ENCODE measurements around the gene ZDHHC9.

The ZDHHC9 gene

DNA sequence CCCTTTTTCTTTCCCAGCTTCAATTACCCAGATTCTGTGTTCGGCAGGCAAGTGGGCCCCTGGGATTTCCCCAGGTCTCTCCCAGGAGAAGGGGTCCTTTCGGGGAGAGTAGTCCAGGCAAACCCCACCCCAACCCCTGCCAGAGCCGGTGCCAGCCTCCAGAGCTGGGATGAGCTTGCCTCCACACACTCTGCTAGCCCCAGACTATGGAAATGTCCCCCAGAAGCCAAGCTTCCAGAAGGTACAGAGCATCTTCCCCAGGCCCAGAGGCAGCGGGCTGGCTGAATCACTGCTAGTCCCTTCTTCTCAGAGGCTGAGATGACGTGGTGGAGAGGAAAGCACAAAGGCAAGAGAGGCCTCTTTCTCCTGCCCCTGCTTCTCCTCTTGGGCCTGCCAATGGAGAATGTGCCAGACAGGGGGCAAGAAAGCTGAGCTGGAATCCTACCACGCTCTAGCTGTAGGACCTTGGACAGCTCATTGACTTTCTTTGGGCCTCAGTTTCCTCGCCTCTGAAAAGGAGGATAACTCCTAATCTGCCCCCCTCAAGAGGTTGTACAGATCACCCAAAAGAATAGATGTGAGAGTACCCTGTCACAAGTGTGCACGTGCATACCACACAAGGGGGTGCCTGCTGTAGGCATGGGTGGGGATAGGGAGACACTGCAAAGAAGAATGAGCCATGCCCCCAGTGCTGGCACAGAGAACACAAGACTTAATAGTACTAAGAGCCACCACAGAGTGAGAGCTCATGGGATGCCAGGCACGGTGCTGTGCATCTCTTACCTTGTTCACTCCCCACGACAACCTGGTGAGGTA, 61.8 kb downstream of the ZDHHC9 start:
- peaks cover 2% of the 10 kb centered on the region for H3K4me1 ChIP-seq (ENCODE audit: control insufficient read depth, insufficient read depth, low read length)
- no peak overlapping the region for H3K4me3 ChIP-seq (ENCODE audit: low read depth, low read length)
- H3K9me3 ChIP-seq (ENCODE audit: control insufficient read depth, insufficient read depth, low read length), result no peaks in the 10 kb centered on the region
- no peaks in the 10 kb centered on the region for H3K36me3 ChIP-seq (ENCODE audit: control insufficient read depth, insufficient read depth, low read length)
- H3K27me3 ChIP-seq (ENCODE audit: control insufficient read depth, insufficient read depth, low read length), result no peaks in the 10 kb centered on the region
- H3K9ac ChIP-seq (ENCODE audit: low read depth, low read length), result no peak overlapping the region

GRCh38 chrX:129781134-129781672, 62.5 kb downstream of the ZDHHC9 start:
- H3K9ac ChIP-seq (ENCODE audit: low read depth, low read length), result no peak overlapping the region
- peaks cover 2% of the 10 kb centered on the region for H3K4me1 ChIP-seq (ENCODE audit: control insufficient read depth, insufficient read depth, low read length)

GRCh38 chrX:129780441-129781105, 63.1 kb downstream of the ZDHHC9 start:
- H3K9ac ChIP-seq (ENCODE audit: low read depth, low read length), result no peak overlapping the region
- H3K4me1 ChIP-seq (ENCODE audit: control insufficient read depth, insufficient read depth, low read length), result peaks cover 2% of the 10 kb centered on the region
- H3K36me3 ChIP-seq (ENCODE audit: control insufficient read depth, insufficient read depth, low read length), result no peaks in the 10 kb centered on the region
- H3K4me3 ChIP-seq (ENCODE audit: low read depth, low read length), result no peak overlapping the region
- H3K9me3 ChIP-seq (ENCODE audit: control insufficient read depth, insufficient read depth, low read length), result no peaks in the 10 kb centered on the region
- no peaks in the 10 kb centered on the region for H3K27me3 ChIP-seq (ENCODE audit: control insufficient read depth, insufficient read depth, low read length)

More at GRCh38 chrX:129781134-129781672, 62.5 kb downstream of the ZDHHC9 start:
- no peaks in the 10 kb centered on the region for H3K27me3 ChIP-seq (ENCODE audit: control insufficient read depth, insufficient read depth, low read length)
- H3K4me3 ChIP-seq (ENCODE audit: low read depth, low read length), result no peak overlapping the region
- no peaks in the 10 kb centered on the region for H3K9me3 ChIP-seq (ENCODE audit: control insufficient read depth, insufficient read depth, low read length)
- H3K36me3 ChIP-seq (ENCODE audit: control insufficient read depth, insufficient read depth, low read length), result no peaks in the 10 kb centered on the region

- H3K9ac ChIP-seq (ENCODE audit: low read depth, low read length), result no peak within 1 kb of the TSS
- no peaks in the 10 kb centered on the region for H3K27me3 ChIP-seq (ENCODE audit: control insufficient read depth, insufficient read depth, low read length)
- H3K4me1 ChIP-seq (ENCODE audit: control insufficient read depth, insufficient read depth, low read length), result peaks cover 2% of the 10 kb centered on the region
- no peak within 1 kb of the TSS for H3K4me3 ChIP-seq (ENCODE audit: low read depth, low read length)
- H3K36me3 ChIP-seq (ENCODE audit: control insufficient read depth, insufficient read depth, low read length), result no peaks in the 10 kb centered on the region
- H3K9me3 ChIP-seq (ENCODE audit: control insufficient read depth, insufficient read depth, low read length), result no peaks in the 10 kb centered on the region
Measured at GRCh38 chrX:129779747-129780146, 63.9 kb downstream of the ZDHHC9 start, which contains the start of gene SASH3. Gene SASH3, plus strand, starts transcription at chrX:129779949. Its CDS starts 149 bp downstream, at chrX:129780098.

DNA sequence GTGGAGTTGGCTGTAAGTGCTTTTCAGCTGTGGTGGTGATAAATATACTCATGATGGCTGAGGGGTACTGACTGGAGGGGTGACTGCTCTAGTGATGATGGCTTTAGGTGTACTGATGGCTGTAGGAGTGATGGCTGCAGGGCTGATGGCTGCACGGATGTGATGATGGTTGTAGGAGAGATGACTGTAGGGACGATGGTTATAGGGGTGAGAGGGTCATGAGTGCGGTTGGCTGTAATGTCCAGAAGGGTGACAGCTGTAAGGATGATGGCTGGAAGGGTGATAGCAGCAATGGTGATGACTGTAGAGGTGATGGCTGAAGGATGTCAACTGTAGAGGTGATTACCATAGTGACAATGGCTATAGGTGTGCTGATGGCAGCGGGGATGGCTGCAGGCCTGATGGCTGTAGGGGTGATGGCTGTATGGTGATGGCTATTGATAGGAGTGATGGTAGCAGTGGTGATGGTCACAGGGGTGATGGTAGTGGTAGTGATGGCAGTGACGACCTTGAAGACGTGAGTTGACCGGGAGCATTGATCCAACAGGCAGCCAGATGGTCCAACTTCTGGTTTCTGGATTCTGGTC, 64.5 kb downstream of the ZDHHC9 start:
- Histone ChIP-seq H3K9ac (ENCODE audit: low read depth, low read length) (no peak overlapping the region), H3K4me3 (ENCODE audit: low read depth, low read length) (no peak overlapping the region), H3K4me1 (ENCODE audit: control insufficient read depth, insufficient read depth, low read length) (peaks cover 2% of the 10 kb centered on the region), H3K9me3 (ENCODE audit: control insufficient read depth, insufficient read depth, low read length) (no peaks in the 10 kb centered on the region), H3K36me3 (ENCODE audit: control insufficient read depth, insufficient read depth, low read length) (no peaks in the 10 kb centered on the region), H3K27me3 (ENCODE audit: control insufficient read depth, insufficient read depth, low read length) (no peaks in the 10 kb centered on the region)

- Histone ChIP-seq H3K9ac (ENCODE audit: low read depth, low read length) (no peak overlapping the region), H3K4me3 (ENCODE audit: low read depth, low read length) (no peak overlapping the region), H3K9me3 (ENCODE audit: control insufficient read depth, insufficient read depth, low read length) (no peaks in the 10 kb centered on the region)
Measured at GRCh38 chrX:129777218-129778030, 66.3 kb downstream of the ZDHHC9 start.

GRCh38 chrX:129773649-129774458, 69.8 kb downstream of the ZDHHC9 start:
- no peaks in the 10 kb centered on the region for H3K27me3 ChIP-seq (ENCODE audit: control insufficient read depth, insufficient read depth, low read length)
- H3K4me3 ChIP-seq (ENCODE audit: low read depth, low read length), result no peak overlapping the region
- H3K36me3 ChIP-seq (ENCODE audit: control insufficient read depth, insufficient read depth, low read length), result no peaks in the 10 kb centered on the region
- H3K4me1 ChIP-seq (ENCODE audit: control insufficient read depth, insufficient read depth, low read length), result peaks cover 4% of the 10 kb centered on the region
- no peak overlapping the region for H3K9ac ChIP-seq (ENCODE audit: low read depth, low read length)
- H3K9me3 ChIP-seq (ENCODE audit: control insufficient read depth, insufficient read depth, low read length), result no peaks in the 10 kb centered on the region

More at GRCh38 chrX:129777218-129778030, 66.3 kb downstream of the ZDHHC9 start:
- Histone ChIP-seq H3K36me3 (ENCODE audit: control insufficient read depth, insufficient read depth, low read length) (no peaks in the 10 kb centered on the region), H3K27me3 (ENCODE audit: control insufficient read depth, insufficient read depth, low read length) (no peaks in the 10 kb centered on the region), H3K4me1 (ENCODE audit: control insufficient read depth, insufficient read depth, low read length) (peaks cover 5% of the 10 kb centered on the region)

GRCh38 chrX:129772796-129773431, 70.8 kb downstream of the ZDHHC9 start:
- peaks cover 4% of the 10 kb centered on the region for H3K4me1 ChIP-seq (ENCODE audit: control insufficient read depth, insufficient read depth, low read length)
- no peaks in the 10 kb centered on the region for H3K36me3 ChIP-seq (ENCODE audit: control insufficient read depth, insufficient read depth, low read length)
- H3K9ac ChIP-seq (ENCODE audit: low read depth, low read length), result no peak overlapping the region
- H3K9me3 ChIP-seq (ENCODE audit: control insufficient read depth, insufficient read depth, low read length), result no peaks in the 10 kb centered on the region
- no peak overlapping the region for H3K4me3 ChIP-seq (ENCODE audit: low read depth, low read length)
- no peaks in the 10 kb centered on the region for H3K27me3 ChIP-seq (ENCODE audit: control insufficient read depth, insufficient read depth, low read length)

- no peaks in the 10 kb centered on the region for H3K36me3 ChIP-seq (ENCODE audit: control insufficient read depth, insufficient read depth, low read length)
- H3K4me1 ChIP-seq (ENCODE audit: control insufficient read depth, insufficient read depth, low read length), result peaks cover 4% of the 10 kb centered on the region
- no peak overlapping the region for H3K4me3 ChIP-seq (ENCODE audit: low read depth, low read length)
- H3K27me3 ChIP-seq (ENCODE audit: control insufficient read depth, insufficient read depth, low read length), result no peaks in the 10 kb centered on the region
- H3K9ac ChIP-seq (ENCODE audit: low read depth, low read length), result no peak overlapping the region
- no peaks in the 10 kb centered on the region for H3K9me3 ChIP-seq (ENCODE audit: control insufficient read depth, insufficient read depth, low read length)
Measured at GRCh38 chrX:129771266-129771995, 72.3 kb downstream of the ZDHHC9 start.

All from iPS-15b (cell line).